ENCODE measurements around the gene PLEKHM2.

Gene PLEKHM2

GRCh38 chr1:15708486-15709137, 24.5 kb downstream of the PLEKHM2 start:
- TF ChIP-seq ZFX (IDR thresholded peaks at IDR 0.05; ENCODE audit: borderline replicate concordance) (no peak), CTCF (IDR thresholded peaks at IDR 0.05) (no peak)
- H3K27ac ChIP-seq: no peak overlapping the region

GRCh38 chr1:15709226-15709625, 25.1 kb downstream of the PLEKHM2 start:
- no peak overlapping the region for H3K27ac ChIP-seq
- TF ChIP-seq CTCF (IDR thresholded peaks at IDR 0.05) (no peak), ZFX (IDR thresholded peaks at IDR 0.05; ENCODE audit: borderline replicate concordance) (no peak)

- no peak overlapping the region for H3K27ac ChIP-seq
- TF ChIP-seq ZFX (IDR thresholded peaks at IDR 0.05; ENCODE audit: borderline replicate concordance): no peak
- TF ChIP-seq CTCF (IDR thresholded peaks at IDR 0.05): no peak
Measured at GRCh38 chr1:15712168-15712567, 28.0 kb downstream of the PLEKHM2 start.

GRCh38 chr1:15714406-15715136, 30.5 kb downstream of the PLEKHM2 start:
- H3K27ac ChIP-seq: no peak overlapping the region
- TF ChIP-seq CTCF (IDR thresholded peaks at IDR 0.05): no peak
- no peak for TF ChIP-seq ZFX (IDR thresholded peaks at IDR 0.05; ENCODE audit: borderline replicate concordance)

- H3K27ac ChIP-seq: no peak overlapping the region
- TF ChIP-seq CTCF (IDR thresholded peaks at IDR 0.05) (no peak), ZFX (IDR thresholded peaks at IDR 0.05; ENCODE audit: borderline replicate concordance) (no peak)
Measured at GRCh38 chr1:15717418-15718125, 33.5 kb downstream of the PLEKHM2 start.

GRCh38 chr1:15718199-15718601, 34.1 kb downstream of the PLEKHM2 start:
- no peak for TF ChIP-seq ZFX (IDR thresholded peaks at IDR 0.05; ENCODE audit: borderline replicate concordance)
- TF ChIP-seq CTCF (IDR thresholded peaks at IDR 0.05): no peak
- H3K27ac ChIP-seq: no peak overlapping the region
